ENCODE data around the gene EIF4E1B.

Gene EIF4E1B

DNA sequence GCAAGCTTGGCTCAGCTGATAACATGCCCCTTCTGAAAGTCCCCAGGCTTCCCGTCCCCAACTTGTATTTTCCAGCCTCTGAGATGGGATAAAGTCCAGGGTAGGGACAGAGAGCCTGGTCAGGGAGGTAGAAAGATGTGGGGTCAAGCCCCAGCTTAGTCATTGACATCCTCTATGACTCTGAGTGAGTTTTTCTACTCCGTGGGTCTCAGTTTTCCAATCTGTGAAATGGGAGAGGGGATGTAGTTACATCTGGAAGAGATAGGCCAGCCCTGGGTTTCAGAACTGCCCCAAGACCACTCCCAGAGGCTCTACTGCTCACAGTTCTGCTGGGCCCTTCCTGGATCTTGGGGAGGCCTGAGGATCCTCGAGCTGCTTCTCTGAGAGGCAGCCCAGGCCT lies 23.6 kb upstream of the EIF4E1B start:
- Histone ChIP-seq H3K4me3 (ENCODE audit: low read length, poor library complexity, severe bottlenecking) (no peak overlapping the region), H3K27me3 (ENCODE audit: insufficient read depth, low read length, poor library complexity, severe bottlenecking) (no peaks in the 10 kb centered on the region), H3F3A (ENCODE audit: low read depth) (no peaks in the 10 kb centered on the region), H3K4me2 (ENCODE audit: low read depth, low read length, poor library complexity, severe bottlenecking) (no peak overlapping the region), H3K79me2 (ENCODE audit: insufficient read depth, low read length) (no peaks in the 10 kb centered on the region), H3K9me2 (replicated peaks; ENCODE audit: low read depth, low read length) (no peaks in the 10 kb centered on the region), H3K9me3 (ENCODE audit: insufficient read depth, low read depth, low read length) (no peaks in the 10 kb centered on the region), H2AFZ (ENCODE audit: low read length) (no peak overlapping the region), H4K20me1 (ENCODE audit: insufficient read depth, low read length, poor library complexity, severe bottlenecking) (no peaks in the 10 kb centered on the region), H3K9ac (ENCODE audit: low read depth, low read length, poor library complexity, severe bottlenecking) (no peak overlapping the region), H3K4me1 (ENCODE audit: insufficient read depth, low read length, poor library complexity, severe bottlenecking) (no peaks in the 10 kb centered on the region), H3K36me3 (ENCODE audit: insufficient read depth, low read length) (no peaks in the 10 kb centered on the region)
- no peak for TF ChIP-seq EZH2phosphoT487 (IDR thresholded peaks at IDR 0.05; ENCODE audit: borderline replicate concordance)
- TF ChIP-seq, protein P1, sequence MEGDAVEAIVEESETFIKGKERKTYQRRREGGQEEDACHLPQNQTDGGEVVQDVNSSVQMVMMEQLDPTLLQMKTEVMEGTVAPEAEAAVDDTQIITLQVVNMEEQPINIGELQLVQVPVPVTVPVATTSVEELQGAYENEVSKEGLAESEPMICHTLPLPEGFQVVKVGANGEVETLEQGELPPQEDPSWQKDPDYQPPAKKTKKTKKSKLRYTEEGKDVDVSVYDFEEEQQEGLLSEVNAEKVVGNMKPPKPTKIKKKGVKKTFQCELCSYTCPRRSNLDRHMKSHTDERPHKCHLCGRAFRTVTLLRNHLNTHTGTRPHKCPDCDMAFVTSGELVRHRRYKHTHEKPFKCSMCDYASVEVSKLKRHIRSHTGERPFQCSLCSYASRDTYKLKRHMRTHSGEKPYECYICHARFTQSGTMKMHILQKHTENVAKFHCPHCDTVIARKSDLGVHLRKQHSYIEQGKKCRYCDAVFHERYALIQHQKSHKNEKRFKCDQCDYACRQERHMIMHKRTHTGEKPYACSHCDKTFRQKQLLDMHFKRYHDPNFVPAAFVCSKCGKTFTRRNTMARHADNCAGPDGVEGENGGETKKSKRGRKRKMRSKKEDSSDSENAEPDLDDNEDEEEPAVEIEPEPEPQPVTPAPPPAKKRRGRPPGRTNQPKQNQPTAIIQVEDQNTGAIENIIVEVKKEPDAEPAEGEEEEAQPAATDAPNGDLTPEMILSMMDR (conservative IDR thresholded peaks at IDR 0.05; ENCODE audit: low read length), result no peak

DNA sequence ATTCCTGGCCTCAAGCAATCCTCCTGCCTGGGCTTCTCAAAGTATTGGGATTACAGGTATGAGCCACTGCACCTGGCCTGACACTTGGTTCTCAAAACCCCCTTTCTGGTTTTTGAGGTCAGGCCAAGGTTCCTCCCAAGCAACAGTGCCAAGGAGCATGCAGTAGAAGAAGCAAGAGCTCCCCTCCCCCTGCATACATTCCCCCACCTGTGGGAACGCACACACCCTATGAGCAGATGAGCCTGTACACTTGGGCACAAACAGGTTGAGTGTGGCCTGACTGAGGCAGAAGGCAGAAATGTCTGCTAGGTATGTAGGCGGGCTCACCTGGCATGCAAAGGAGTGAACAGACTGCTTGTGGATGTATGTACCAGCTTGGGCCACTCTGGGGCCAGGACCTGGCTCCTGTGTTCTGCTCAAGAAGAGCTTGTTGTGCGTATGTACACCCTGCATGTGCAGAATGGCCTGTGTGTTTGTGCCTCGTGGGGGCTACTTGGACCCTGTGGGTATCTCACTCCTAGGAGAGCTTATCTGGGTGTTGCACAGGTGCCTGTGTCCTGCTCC lies 22.3 kb upstream of the EIF4E1B start:
- Histone ChIP-seq H3K4me2 (ENCODE audit: low read depth, low read length, poor library complexity, severe bottlenecking) (no peak overlapping the region), H3F3A (ENCODE audit: low read depth) (no peaks in the 10 kb centered on the region), H3K9me3 (ENCODE audit: insufficient read depth, low read depth, low read length) (no peaks in the 10 kb centered on the region), H4K20me1 (ENCODE audit: insufficient read depth, low read length, poor library complexity, severe bottlenecking) (no peaks in the 10 kb centered on the region), H3K9ac (ENCODE audit: low read depth, low read length, poor library complexity, severe bottlenecking) (no peak overlapping the region), H3K79me2 (ENCODE audit: insufficient read depth, low read length) (no peaks in the 10 kb centered on the region), H2AFZ (ENCODE audit: low read length) (no peak overlapping the region), H3K9me2 (replicated peaks; ENCODE audit: low read depth, low read length) (no peaks in the 10 kb centered on the region), H3K4me1 (ENCODE audit: insufficient read depth, low read length, poor library complexity, severe bottlenecking) (no peaks in the 10 kb centered on the region), H3K4me3 (ENCODE audit: low read length, poor library complexity, severe bottlenecking) (no peak overlapping the region), H3K27me3 (ENCODE audit: insufficient read depth, low read length, poor library complexity, severe bottlenecking) (no peaks in the 10 kb centered on the region), H3K36me3 (ENCODE audit: insufficient read depth, low read length) (no peaks in the 10 kb centered on the region)
- TF ChIP-seq, protein P1 (conservative IDR thresholded peaks at IDR 0.05; ENCODE audit: low read length), result no peak
- no peak for TF ChIP-seq EZH2phosphoT487 (IDR thresholded peaks at IDR 0.05; ENCODE audit: borderline replicate concordance)

DNA sequence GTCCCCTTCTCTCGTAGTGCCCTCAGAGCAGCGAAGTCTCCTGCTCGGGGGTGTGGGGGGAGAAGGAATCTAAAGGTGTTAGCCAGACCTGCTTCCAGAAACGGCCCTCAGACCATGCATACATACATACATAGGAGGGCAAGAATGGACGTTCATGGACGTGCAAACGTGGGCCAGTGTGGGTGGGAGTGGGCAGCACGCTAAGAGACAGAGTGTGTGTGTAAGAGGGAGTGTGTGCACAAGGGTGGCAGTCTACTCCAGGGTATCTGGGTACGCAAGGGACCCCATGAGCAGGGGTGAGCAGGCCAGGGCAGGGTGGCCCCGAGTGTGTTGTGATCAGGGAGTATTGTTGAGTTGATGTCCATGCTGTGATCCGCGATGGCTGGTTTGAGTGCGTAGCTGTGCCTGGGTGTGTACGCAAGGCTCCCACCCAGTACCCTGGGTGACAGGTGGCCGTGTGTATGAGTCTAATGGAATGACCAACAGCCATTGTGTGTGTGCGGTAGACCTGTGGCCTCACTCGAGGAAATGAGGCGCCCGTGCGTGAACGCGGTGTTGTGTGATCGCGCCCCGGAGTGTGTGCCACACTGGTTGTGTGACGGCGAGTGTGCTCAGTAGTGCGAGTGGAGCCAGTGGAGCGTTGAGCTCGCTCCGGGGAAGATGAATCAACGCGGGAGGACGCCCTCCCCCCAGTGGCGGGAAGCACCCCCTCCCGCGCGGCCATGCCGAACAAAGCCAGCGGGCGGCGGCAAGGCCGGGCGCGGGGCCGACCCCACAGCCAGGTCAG lies 21.3 kb upstream of the EIF4E1B start:
- Histone ChIP-seq H3K9me2 (replicated peaks; ENCODE audit: low read depth, low read length) (no peaks in the 10 kb centered on the region), H4K20me1 (ENCODE audit: insufficient read depth, low read length, poor library complexity, severe bottlenecking) (no peaks in the 10 kb centered on the region), H2AFZ (ENCODE audit: low read length) (no peak overlapping the region), H3F3A (ENCODE audit: low read depth) (no peaks in the 10 kb centered on the region), H3K4me2 (ENCODE audit: low read depth, low read length, poor library complexity, severe bottlenecking) (no peak overlapping the region), H3K9me3 (ENCODE audit: insufficient read depth, low read depth, low read length) (no peaks in the 10 kb centered on the region), H3K9ac (ENCODE audit: low read depth, low read length, poor library complexity, severe bottlenecking) (no peak overlapping the region), H3K36me3 (ENCODE audit: insufficient read depth, low read length) (no peaks in the 10 kb centered on the region), H3K4me1 (ENCODE audit: insufficient read depth, low read length, poor library complexity, severe bottlenecking) (no peaks in the 10 kb centered on the region), H3K79me2 (ENCODE audit: insufficient read depth, low read length) (no peaks in the 10 kb centered on the region), H3K27me3 (ENCODE audit: insufficient read depth, low read length, poor library complexity, severe bottlenecking) (no peaks in the 10 kb centered on the region), H3K4me3 (ENCODE audit: low read length, poor library complexity, severe bottlenecking) (no peak overlapping the region)
- TF ChIP-seq EZH2phosphoT487 (IDR thresholded peaks at IDR 0.05; ENCODE audit: borderline replicate concordance), result no peak
- TF ChIP-seq, protein P1 (conservative IDR thresholded peaks at IDR 0.05; ENCODE audit: low read length), result no peak

Measured in Loucy (cell line).